HG03520 (cell line): ENCODE measurements around the gene OPRL1.

Experiments
- ATAC-seq: cut with Tn5 transposase; IDR thresholded peaks from one replicate; pipeline ENCODE4 v1.9.1; 2021; ENCODE audit warnings: mild to moderate bottlenecking, moderate library complexity; ENCODE audit not compliant: unreplicated experiment

Gene OPRL1

DNA sequence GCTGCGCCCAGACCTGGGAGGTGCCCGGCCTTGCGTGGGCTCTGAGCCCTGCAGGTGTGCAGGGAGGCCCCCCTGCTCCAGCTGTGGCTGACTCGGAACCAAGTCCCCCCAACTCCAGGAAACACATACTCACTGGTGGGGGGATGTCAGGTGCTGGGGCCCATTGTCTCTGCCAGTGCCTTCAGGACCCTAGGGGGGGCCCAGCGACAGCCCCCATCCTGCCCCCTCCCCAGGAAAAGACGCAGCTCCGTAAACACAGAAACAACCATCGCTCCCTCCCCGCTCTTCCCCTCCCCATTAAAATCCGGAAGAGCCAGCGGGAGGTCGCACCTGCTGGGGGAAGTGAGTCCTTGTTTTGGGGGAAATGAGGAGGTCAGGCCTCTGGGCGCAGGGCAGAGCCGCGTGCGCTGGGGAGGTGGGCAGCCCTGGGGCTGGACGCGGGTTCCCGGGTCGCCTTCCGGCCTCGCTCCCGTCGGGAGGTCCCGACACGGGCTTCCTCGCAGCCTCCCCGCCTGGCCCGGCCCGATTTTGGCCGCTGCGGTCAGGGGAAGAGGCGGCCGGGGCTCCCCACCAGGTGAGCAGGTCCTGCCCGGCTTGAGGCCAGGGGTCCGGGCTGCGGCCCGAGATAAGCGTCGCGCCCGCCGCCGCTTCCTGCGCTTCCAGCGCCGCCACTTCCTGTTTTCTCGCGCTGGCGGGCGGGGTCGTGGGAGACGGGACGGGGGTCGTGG is 37.7 kb upstream of the OPRL1 start:
- ATAC-seq, result no peak

GRCh38 chr20:64043768-64044167 is 36.1 kb upstream of the OPRL1 start:
- ATAC-seq, result no peak

DNA sequence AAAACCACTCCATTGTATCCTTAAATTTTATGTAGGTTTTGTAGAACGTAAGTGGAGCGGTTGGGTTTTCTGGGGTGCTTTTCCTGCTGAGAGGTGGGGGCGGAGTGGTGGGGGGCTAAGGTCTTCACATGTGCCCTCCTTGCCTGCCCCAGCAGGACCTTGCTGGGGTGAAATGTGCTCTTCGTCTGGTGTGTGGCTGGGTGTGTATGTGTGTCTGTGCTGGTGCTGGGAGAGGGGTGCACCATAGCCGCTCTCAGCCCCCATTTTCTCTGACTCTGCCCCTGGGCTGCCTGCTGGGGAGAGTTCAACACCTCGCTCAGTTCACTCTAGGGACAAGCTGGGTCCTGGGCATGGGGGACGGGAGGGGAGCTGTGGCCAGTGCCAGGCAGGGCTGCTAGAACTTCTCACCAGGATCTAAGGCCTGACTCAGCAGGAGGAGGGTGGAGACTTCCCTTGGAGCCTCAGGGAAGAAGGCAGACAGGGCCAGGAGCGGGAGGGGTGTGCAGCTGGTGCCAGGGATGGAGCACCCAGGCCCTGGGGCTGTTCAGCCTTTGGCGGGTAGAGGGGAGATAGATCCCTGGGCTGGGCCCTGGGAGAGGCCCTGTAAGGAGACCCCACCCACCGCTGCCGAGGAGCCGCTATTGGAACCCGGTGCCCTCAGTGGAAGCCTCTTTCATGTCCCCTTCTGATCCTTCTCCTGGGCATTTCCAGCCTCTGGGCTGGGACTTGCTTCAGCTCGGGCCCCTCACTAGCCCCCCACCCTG is 35.2 kb upstream of the OPRL1 start:
- ATAC-seq, result no peak

DNA sequence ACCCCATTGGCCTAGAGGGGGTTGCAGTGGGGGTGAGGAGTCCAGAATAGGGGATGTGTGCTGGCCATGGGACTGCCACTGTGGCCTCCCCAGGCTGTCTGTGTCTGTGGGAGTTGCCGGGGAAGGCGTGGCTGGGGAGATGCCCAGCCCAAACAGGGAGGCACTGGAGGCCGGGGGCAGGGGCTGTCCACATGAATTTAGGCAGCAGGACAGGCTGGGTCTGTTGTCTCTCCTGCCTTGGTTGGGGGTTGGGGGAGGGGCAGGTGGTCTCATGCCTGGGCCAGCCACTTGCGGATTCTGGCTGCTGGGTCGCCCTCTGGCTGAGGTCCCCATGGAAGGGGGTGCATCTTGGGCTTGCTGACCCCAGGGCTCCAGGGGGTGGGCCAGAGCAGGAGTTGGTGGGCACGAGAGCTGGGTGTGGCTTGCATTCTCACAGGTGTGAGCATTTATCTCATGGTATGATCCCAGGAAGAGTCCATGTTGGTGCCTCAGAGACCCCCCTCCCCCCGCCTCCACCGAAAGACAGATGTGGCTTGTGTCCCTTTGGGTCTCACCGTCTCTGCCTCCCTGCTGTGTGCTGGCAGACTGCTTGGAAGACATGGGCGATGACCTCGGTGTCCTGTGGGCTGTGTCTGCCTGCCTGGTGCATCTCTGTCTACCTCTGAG is 34.4 kb upstream of the OPRL1 start:
- ATAC-seq, result no peak

- no peak for ATAC-seq
Observed at GRCh38 chr20:64047046-64047389, 32.9 kb upstream of the OPRL1 start.

DNA sequence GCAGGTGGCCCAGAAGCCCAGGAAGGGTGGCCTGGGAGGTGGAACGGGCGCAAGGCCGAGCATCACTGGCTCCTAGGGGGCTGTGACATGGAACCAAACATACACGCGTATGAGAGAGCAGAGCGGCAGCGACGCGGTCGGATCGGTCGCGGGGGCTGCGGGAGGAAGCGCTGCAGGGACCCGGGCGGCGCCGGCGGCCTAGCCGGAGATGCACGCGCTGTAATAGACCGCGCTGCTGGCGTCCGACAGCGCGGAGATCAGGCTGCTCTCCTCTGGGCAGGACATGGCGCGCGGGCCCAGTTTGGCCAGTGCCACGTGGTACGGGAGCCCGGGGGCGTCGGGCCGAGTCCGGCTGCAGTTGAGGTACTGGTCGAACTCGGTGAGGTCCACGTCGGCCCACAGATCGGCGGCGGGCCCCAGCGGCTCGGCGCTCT is 31.9 kb upstream of the OPRL1 start:
- ATAC-seq, result no peak

- no peak for ATAC-seq
Observed at GRCh38 chr20:64048402-64049044, 31.4 kb upstream of the OPRL1 start.

DNA sequence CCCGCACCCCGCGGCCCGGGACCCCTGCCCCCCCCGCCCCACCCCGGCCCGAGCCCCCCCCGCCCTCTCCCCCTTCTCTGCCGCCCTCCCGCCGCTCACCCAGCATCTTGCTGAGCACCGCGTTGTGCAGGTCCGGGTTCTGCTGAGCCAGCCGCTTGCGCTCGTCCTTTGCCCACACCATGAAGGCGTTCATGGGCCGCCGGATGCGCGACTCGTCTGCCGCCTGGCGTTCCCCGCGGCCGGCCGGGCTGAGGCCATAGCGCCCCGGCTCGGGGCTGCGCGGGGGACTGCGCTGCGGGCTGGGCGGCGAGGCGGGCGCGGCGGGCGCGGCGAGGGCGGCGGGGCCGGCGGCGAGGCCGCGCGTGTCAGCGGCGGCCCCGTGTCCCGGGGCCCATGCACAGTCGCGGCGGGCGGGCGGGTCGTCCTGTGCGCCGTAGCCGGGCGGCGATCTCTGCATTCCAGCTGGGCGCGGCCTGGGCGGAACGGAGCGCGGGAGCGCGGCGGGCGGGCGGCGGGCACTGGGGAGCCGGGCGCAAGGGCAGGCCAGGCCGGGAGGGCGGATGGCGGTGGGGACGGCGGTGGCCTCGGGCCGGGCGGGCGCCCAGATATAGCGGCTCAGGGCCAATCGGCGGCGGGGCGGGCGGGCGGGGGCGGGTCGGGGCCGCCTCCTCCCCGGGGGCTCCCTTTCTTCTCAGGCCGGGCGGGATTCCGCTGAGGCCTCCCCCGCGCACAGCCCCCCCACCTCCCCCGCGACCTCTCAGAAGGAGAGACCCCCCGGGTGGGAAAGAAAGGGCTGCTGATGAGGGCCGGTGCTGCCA is 30.6 kb upstream of the OPRL1 start, which contains the start of gene SOX18:
Gene SOX18 (minus strand): TSS at position 580 of the 818 bp plus-strand sequence. CDS start 123 bp downstream, at position 457.
- ATAC-seq, result no peak

- no peak for ATAC-seq
Observed at GRCh38 chr20:64049878-64050260, 30.0 kb upstream of the OPRL1 start.

DNA sequence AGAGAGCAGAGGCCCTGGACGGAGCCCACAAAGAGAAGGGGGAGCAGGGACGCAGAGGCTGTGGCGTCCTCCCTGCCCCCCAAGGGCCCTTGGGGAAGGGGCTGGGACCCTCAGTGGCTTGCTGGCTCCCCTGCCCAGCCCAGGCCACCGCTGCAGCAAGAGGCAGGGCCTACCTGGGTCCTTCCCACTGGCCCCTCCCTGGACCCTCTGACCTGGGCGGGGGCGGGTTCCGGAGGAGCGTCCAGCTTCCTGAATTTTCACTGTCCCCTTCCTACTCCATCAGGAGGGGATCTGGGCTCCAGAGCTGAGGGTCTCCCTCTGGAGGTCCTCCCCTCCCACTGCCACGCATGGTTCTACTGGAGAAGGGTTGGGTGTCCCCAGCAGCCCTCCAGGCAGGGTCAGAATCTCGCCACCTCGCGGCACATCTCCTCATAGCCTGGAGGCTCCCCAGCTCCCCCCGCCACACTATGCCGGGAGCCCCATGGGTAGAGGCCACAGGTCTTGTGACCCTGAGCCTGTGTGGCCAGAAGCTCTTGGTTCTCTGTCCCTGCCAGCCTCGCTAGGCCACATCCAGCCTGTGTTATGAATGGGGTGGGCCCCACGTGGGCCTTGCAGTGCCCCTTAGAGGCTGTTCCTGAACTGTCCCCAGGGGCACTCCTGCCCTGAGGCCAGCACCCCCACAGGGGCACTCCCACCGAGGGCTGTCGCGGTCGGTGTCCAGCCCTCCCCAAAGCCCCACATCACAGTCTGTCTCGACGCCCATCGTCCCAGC is 29.4 kb upstream of the OPRL1 start:
- no peak for ATAC-seq

DNA sequence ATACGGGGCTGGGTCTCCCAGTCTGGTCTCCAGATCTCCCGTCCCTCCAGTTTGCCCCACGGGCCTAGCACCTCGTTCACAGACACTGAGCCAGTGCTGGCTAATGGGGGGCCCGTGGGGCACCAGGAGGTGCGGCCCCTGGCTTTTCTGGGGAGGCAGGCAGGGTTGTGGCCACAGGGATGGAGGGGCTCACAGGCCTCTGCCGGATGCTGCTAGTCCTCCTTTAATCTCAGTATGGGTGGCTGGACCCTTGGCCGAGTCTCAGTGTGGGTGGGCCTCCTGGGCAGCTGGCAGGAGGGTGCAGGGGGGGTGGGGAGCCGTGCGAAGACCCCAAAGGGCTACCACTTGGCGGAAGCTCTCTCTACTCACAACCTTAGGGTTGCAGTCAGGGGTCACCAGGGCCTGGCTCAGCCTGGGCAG is 28.8 kb upstream of the OPRL1 start:
- no peak for ATAC-seq

GRCh38 chr20:64051561-64052325 is 28.1 kb upstream of the OPRL1 start:
- no peak for ATAC-seq

DNA sequence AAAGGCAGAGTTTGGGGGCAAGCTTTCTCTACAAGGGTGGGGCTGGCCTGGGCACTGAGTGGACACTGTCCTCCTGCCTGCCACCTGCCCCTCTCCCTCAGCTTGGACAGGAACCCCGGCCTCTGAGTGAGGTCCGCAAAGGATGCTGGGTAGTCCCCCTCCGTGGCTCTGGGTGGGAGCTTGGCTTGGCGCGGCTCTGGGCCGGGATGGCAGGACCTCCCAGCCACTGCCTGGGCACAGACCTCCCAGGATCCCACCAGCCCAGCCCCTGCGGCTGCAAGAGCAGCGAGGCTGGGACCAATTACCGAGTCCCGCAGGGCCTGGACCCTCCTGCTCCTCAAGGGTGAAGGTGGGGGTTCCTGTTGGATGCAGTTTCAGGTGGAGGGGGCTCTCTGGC is 27.6 kb upstream of the OPRL1 start:
- ATAC-seq, result no peak

DNA sequence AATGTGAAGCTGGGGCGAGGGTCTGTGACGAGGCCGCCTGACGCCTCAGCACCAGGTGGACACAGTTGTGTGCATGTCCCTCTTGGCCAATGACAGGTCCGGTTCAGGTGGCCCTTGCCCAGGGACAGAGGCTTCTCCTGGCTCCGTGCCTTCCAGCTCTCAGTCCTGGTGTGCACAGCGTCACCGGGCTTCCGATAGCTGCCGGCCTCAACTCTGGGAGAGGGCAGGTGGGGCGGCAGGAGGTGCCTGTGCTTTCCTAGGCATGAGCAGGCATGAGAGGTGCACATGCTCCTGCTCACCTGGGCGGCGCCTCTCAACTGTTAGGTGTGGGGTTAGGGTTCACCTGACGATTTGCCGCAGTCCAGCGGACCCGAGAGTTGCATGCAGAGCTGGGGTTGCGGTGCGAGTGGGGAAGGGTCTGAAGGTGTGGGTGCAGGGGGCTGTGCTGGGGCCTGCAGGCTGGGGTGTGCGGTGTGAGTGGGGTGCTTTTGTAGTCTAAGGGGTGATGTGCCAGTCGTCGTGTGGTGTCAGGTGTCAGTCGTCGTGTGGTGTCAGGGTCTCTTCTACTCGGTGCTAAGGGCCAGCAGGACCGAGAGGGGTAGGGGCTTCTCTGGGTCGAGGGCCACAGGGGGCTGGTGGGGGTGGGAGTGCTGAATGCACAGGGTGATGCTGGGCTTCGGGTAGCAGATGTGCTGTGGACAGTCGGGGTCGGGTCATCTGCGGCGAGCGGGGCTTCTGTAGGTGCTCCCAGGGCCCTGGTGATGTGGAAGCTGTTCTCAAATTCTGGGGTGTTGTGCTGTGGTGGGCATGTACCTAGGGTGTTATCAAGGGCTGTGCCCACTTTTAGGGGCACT is 26.7 kb upstream of the OPRL1 start:
- ATAC-seq, result no peak

DNA sequence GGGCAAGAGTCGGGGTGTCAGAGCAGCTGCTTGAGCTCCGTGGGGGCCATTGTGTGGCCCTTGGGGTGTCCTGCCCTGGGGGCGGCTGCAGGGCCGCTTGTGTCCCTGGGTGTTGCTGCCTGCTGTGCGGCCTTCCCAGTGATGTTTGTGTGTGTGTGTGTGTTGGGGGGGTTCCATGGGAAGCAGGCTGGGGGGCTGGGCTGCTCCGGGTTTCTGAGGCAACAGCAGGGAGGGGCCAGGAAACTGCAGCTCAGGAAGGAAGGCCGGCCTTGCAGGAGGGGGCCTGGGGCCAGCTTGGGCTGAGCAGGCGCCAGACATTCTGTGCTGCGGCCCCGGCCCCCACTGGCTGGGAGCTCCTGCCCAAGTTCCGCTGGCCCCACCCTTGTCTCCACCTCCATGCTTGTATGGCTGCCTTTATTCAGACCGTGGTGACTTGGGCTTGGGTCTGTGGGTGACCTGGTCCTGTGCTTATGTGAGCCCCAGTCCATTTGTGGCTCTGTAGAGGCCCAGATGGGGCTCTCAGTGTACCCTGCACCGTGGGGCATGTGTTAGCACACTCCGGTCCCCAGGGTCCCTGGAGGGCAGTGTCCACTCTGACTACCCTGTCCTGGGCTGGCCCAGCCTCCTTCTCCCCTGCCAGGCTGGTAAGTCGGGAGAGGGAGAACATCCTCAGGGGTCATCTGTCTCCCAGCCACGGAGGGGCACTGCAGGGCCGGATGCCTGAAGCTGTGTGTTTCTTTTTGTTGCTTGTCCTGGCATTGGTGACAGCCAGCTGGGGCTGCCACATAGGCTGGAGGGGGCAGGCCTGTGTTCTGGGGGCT is 25.8 kb upstream of the OPRL1 start:
- no peak for ATAC-seq

DNA sequence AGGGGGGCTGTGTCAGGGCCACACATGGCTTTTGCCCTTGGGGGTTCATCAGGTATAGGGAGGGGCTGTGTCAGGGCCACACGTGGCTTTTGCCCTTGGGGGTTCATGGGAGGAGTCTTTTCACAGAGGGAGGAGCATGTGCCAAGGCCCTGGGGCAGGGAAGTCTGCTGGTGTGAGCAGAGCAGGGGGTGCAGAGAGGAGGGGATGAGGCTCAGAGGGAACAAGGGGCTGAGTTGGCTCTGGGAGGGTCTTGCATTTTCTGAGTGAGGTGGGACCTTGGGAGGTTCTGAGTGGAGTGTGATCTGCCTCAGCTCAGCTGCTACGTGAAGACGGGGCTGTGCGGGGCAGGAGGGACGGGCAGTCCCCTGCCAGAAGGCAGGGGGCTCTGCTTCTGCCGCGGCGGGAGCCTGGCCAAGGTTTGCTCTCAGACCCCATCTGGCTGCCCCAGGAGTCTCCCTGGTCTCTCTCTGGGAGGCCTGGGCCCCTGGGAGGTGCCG is 24.4 kb upstream of the OPRL1 start:
- ATAC-seq, result no peak
